Activated T-helper 17 cell treated with anti-CD3 and anti-CD28 coated beads, Interleukin-2, amount 50 U/mL, for 72 hours (primary cell): Measurements from ENCODE around the gene BNIP5. TPM values are rescaled to one million over a fixed set of nuclear protein-coding genes. Genes with fewer than 3 reads are reported as not detected.

Experiments used
- ATAC-seq: fragments of 150-1000 bp; cut with Tn5 transposase; replicated peaks from 2 replicates; pipeline ENCODE4 v1.10.0; 2021; ENCODE audit warnings: mild to moderate bottlenecking, moderate library complexity
- H3K27ac Mint-ChIP-seq: one replicate; pipeline ENCODE4 v1.8.0; 2022; ENCODE audit warnings: mixed read lengths
- H3K27me3 Mint-ChIP-seq: one replicate; pipeline ENCODE4 v1.8.0; 2022; ENCODE audit warnings: mixed read lengths
- H3K36me3 Mint-ChIP-seq: one replicate; pipeline ENCODE4 v1.8.0; 2022; ENCODE audit warnings: low read depth, mild to moderate bottlenecking, mixed read lengths
- H3K4me1 Mint-ChIP-seq: one replicate; pipeline ENCODE4 v1.8.0; 2022; ENCODE audit warnings: mixed read lengths
- H3K4me3 Mint-ChIP-seq: one replicate; pipeline ENCODE4 v1.8.0; 2022; ENCODE audit warnings: mild to moderate bottlenecking, mixed read lengths
- H3K9me3 Mint-ChIP-seq: one replicate; pipeline ENCODE4 v1.8.0; 2022; ENCODE audit warnings: mixed read lengths
- total RNA-seq, 2 donors: library from RNA; stranded (reverse); gene quantifications; one replicate each; pipeline ENCODE4 v1.2.3, GENCODE V29; 2022

BNIP5 gene
- total RNA-seq, 2 donors from 2014 or later = not detected

DNA sequence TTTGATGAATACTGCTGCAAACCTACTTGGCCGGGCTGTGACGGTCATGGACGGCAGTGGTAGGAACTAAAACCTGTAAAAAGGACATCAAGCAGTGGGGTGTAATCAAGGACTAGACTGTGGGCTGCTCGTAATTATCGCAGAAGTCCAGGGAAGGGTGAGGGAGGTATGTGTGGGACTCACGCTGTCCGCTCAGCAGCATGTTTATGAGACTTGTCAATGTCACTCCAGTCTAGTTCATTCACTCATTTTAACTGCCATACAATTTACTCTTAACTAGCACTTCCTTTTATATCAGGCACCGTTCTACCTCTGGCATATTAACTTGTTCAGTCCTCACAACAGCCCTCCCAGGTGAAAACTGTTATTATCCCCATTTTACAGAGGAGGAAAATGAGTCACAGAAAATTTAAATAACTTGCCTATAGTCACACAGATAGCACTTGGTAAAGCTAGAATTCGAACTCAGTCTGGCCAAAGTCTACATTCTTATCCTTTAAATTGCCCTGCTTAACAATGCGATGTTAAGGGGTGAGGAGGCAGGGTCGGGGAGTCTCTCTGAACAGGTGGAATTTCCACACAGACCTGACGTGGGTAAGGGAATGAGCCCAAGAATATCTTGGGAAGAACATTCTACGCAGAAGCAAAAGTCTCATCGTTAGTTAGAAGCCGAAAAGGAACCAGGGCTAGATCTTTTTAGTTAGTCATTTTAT, 62.7 kb downstream of the BNIP5 start:
- Mint-ChIP-seq H3K27me3 (peaks cover 40% of the 10 kb centered on the region), H3K9me3 (no peaks in the 10 kb centered on the region), H3K4me3 (no peak overlapping the region), H3K27ac (no peak overlapping the region), H3K36me3 (no peaks in the 10 kb centered on the region), H3K4me1 (no peaks in the 10 kb centered on the region)
- no peak for ATAC-seq

DNA sequence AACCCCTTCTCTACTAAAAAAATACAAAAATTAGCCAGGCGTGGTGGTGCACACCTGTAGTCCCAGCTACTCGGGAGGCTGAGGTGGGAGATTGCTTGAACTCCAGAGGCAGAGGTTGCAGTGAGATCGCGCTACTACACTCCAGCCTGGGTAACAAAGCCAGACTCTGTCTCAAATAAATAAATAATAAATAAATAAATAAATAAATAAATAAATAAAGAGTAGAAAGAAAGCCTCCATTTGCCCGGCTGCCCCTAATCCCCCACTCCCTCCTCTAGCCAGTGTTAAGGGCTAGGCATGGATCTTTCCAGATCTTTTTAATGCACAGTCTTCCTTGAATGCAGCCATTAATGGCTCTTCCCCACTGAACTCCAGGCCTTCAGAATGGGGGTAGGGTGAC, 63.6 kb downstream of the BNIP5 start:
- no peaks in the 10 kb centered on the region for H3K4me1 Mint-ChIP-seq
- H3K4me3 Mint-ChIP-seq = no peak overlapping the region
- H3K27me3 Mint-ChIP-seq = peaks cover 33% of the 10 kb centered on the region
- ATAC-seq = no peak
- no peaks in the 10 kb centered on the region for H3K36me3 Mint-ChIP-seq
- no peaks in the 10 kb centered on the region for H3K9me3 Mint-ChIP-seq
- no peak overlapping the region for H3K27ac Mint-ChIP-seq

DNA sequence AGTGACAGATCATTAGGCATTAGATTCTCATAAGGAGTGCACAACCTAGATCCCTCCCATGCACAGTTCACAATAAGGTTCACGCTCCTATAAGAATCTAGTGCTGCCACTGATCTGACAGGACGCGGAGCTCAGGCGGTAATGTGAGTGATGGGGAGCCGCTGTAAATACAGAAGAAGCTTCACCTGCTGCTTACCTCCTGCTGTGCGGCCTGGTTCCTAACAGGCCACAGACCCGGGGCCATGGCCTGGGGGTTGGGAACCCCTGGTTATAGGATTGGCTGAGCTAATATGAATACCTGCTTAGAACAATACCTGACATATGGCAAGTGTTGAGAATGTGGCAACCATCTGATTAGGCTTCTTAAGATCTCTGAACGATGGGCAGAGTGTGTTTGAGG, 64.5 kb downstream of the BNIP5 start:
- H3K9me3 Mint-ChIP-seq = no peaks in the 10 kb centered on the region
- ATAC-seq = no peak
- no peak overlapping the region for H3K4me3 Mint-ChIP-seq
- peaks cover 34% of the 10 kb centered on the region for H3K27me3 Mint-ChIP-seq
- H3K27ac Mint-ChIP-seq = no peak overlapping the region
- no peaks in the 10 kb centered on the region for H3K4me1 Mint-ChIP-seq
- H3K36me3 Mint-ChIP-seq = no peaks in the 10 kb centered on the region

DNA sequence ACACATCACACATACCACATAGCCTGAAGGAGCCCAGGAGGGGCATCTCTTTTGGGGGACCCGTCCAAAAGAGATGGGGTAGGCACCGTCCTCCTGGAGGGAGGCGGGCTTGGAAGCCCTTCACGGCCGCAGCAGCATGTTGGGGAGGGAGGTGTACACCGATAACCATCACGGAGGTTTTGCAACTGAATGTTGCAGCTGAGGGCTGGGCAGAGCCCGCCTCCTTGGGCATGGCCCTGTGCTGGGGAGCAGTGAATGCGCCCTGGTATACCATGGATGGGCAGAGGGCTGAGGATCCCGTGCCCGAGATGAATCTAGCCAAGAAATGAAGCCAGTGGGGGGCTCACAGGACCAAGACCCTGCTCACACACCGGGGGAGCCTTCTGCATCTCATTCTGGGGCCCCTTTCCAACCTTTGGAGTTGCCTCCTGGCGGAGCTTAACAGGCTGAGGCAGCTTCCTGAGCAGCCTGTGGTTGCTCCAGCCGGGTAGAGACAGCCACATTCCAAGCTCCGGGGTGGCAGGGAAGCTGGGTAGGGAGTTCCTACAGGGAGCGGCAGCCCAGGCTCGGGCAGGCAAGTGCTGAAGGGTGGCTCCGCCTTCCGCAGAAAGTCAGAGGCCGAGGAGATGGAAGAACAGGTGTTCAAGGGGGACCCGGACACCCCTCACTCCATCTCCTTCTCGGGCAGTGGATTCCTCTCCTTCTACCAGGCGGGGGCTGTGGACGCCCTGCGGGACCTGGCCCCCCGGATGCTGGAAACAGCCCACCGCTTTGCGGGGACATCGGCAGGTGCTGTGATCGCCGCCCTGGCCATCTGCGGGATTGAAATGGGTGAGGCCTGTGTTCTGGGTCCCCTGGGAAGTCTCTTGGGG, 66.6 kb downstream of the BNIP5 start, which contains the start of gene PNPLA1:
Gene PNPLA1, plus strand, starts transcription at position 227 of the 872 bp plus-strand sequence. Its CDS starts 400 bp downstream, at position 627.
- Mint-ChIP-seq H3K4me3 (no peak within 1 kb of the TSS), H3K4me1 (no peaks in the 10 kb centered on the region), H3K9me3 (no peaks in the 10 kb centered on the region), H3K27ac (no peak within 1 kb of the TSS), H3K27me3 (peaks cover 26% of the 10 kb centered on the region), H3K36me3 (no peaks in the 10 kb centered on the region)
- no peak for ATAC-seq

DNA sequence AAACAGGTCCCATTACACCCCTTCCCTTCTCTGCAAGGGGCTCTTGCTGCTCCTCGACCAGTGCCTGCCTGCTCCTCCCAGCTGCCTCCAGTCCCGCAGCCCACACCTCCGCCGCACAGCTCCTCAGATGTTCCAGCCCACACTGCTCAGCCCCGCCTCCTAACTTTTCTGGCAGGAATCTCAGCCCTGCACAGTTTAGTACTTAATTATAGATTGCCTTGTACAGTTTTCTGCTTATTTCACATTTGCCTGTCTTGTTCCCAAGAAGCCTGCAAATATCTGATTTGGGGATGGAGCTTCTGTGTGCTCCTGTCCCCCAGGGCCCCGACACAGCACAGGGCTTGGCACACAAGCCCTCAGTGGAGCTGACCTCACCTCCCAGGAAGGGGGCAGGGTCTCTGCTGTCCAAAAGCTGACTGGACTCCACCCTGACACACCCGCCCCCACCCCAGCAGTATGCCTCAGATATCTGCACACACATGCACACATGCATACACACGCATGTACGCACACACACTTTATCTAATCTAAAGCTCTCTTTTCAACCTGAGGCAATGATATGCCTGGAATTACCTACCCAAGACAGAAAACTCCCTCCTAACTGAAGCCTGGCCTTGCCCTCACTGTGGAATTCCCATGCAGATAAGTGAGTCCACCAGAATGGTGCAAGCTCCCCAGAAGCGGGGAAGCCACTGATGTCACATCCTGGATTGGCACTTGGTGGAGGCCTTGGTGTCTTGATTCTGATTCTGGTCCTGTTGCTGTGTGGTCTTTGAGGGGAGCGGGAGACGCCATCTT, 68.0 kb downstream of the BNIP5 start:
- H3K27ac Mint-ChIP-seq = peak overlapping the region; percentile 25
- peaks cover 22% of the 10 kb centered on the region for H3K27me3 Mint-ChIP-seq
- H3K9me3 Mint-ChIP-seq = no peaks in the 10 kb centered on the region
- ATAC-seq = no peak
- H3K4me1 Mint-ChIP-seq = no peaks in the 10 kb centered on the region
- no peak overlapping the region for H3K4me3 Mint-ChIP-seq
- H3K36me3 Mint-ChIP-seq = no peaks in the 10 kb centered on the region

DNA sequence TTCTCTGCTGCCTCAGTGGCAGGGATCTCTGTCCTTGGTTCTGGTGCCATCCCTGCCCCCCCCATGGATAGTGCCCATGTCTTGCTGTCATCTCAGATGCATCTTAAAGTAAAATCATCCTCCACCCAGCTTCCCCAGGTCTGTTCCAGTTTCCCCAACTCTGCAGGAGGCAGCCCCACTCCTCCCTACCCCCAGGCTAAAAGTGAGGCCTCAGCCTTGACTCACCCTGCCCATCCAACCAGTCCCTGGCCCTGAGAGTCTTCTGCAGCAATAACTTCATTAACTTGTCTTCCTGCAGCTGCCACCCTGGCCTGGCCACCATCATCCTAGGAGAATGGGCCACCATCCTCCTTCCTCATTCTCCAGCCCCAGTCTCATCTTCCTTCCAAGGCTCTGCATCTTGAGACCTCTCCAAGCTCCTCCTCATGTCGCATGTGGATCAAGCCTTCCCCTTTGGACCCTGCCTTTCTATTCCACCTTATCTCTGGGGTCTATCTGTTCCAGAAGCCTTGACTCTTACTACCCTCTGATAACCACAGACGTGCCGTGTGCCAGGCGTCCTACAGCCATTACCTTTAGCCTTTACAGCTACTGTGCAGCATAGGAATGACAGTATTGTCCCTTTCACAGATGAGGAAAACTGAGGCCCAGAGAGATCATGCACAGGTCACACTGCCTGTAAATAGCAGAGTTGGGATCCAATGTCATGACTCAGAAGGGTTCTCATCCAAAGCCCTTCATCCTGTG, 68.8 kb downstream of the BNIP5 start:
- Mint-ChIP-seq H3K36me3 (no peaks in the 10 kb centered on the region), H3K27ac (peak overlapping the region; percentile 25), H3K27me3 (peaks cover 18% of the 10 kb centered on the region), H3K9me3 (no peaks in the 10 kb centered on the region), H3K4me3 (no peak overlapping the region), H3K4me1 (no peaks in the 10 kb centered on the region)
- no peak for ATAC-seq

DNA sequence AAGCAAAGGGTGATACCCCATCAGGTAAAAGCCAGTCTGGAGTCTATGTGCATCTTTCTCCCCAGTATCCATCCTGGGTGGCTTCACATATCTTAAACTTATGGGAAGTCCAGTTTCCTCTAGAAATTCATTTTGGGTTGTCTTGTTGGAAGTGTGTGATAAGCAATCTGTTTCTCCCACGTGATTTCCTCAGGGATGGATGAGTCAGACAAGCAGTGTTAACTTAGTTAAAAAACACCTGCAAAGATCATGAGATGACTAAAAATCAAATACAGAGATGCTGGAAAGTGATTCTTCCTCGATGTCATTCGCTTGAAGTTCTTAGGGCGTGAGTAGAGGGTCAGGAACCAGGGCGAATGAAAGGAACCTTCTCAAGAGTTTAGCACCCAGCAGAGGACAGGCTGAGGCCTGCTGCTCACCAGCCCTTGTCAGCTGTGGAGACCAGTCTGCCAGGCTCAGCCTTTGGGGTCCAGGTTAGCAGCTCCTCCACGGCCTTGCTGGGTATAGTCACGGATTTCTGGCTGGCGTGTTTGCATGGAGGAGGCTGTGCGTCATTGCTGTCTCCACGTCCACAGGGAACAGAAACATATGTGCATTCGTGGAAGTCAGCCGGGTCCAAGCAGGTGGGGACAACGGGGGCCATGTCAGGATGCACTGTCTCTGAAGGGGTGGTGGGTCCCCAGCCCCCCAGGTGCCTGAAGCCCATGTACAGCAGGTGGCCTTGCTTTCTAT, 69.6 kb downstream of the BNIP5 start:
- H3K9me3 Mint-ChIP-seq = no peaks in the 10 kb centered on the region
- ATAC-seq = no peak
- H3K27ac Mint-ChIP-seq = no peak overlapping the region
- H3K27me3 Mint-ChIP-seq = peaks cover 21% of the 10 kb centered on the region
- H3K4me1 Mint-ChIP-seq = no peaks in the 10 kb centered on the region
- no peak overlapping the region for H3K4me3 Mint-ChIP-seq
- no peaks in the 10 kb centered on the region for H3K36me3 Mint-ChIP-seq

Other genes with a start within 250 kb of the BNIP5 start
- gene MAPK13, start 206.4 kb downstream of the BNIP5 start, total RNA-seq = 10 to 100 TPM; 53.6 to 58.7 TPM
- gene BRPF3, start 140.1 kb downstream of the BNIP5 start, total RNA-seq = 10 to 100 TPM; 17.7 to 21.8 TPM
- not detected for gene PNPLA1, start 66.8 kb downstream of the BNIP5 start, total RNA-seq
- 10 to 100 TPM in 1 of 2 donors, 1 to 10 TPM in 1; 2.6 to 16.9 TPM for gene ETV7, start 50.8 kb upstream of the BNIP5 start, total RNA-seq
- gene PXT1, start 106.0 kb upstream of the BNIP5 start, total RNA-seq = under 1 TPM; 0.11 to 0.87 TPM
- gene KCTD20, start 106.1 kb upstream of the BNIP5 start, total RNA-seq = 10 to 100 TPM; 41.1 to 57.6 TPM
- gene STK38, start 210.6 kb upstream of the BNIP5 start, total RNA-seq = 10 to 100 TPM; 24.4 to 34.3 TPM